Transverse colon (tissue), 4 donors: ENCODE results near the gene IRF2. TPM values are rescaled to one million over a fixed set of nuclear protein-coding genes. Genes with fewer than 3 reads are reported as not detected.

Source experiments
- DNase-seq: peaks from one replicate; pipeline ENCODE4 v3.0.0-alpha.2; 2019
- H3K27ac ChIP-seq, 4 donors: fragments of 200-600 bp; sonication (generic); 2 replicates each; pipeline ENCODE4 v1.5.1; 2016 to 2018; ENCODE audit warnings: inconsistent platforms in 4 of 4
- H3K27me3 ChIP-seq: fragments of 200-600 bp; sonication (generic); 2 replicates; pipeline ENCODE4 v1.5.1; 2017; ENCODE audit warnings: inconsistent platforms
- H3K36me3 ChIP-seq, 4 donors: fragments of 200-600 bp; sonication (generic); 2 replicates each; pipeline ENCODE4 v1.5.1; 2017 to 2019; ENCODE audit warnings: inconsistent platforms in 4 of 4
- H3K4me1 ChIP-seq, 4 donors: fragments of 200-600 bp; sonication (generic); 2 replicates each; pipeline ENCODE4 v1.5.1; 2017 to 2020; ENCODE audit warnings: inconsistent platforms in 4 of 4
- H3K4me3 ChIP-seq, 4 donors: fragments of 200-600 bp; sonication (generic); 1 replicate in 1 of 4; 2 replicates in 3 of 4; pipeline versions ENCODE4 v1.5.1 to v1.6.1; 2017 to 2019; ENCODE audit warnings: inconsistent platforms in 4 of 4
- H3K9me3 ChIP-seq, 2 donors: fragments of 200-600 bp; sonication (generic); 2 replicates each; pipeline ENCODE4 v1.5.1; 2017 to 2019; ENCODE audit warnings: inconsistent platforms in 2 of 2
- CTCF ChIP-seq, 5 experiments: fragments of 200-600 bp in 3 of 5; fragments of 450-650 bp in 2 of 5; sonication (generic) in 3 of 5; IDR thresholded peaks; 1 replicate in 2 of 5; 2 replicates in 3 of 5; pipeline ENCODE4 v1.5.1; 2016 to 2017; ENCODE audit warnings: antibody characterized with exemption in 5 of 5, inconsistent platforms in 3 of 5, mild to moderate bottlenecking in 2 of 5, moderate library complexity in 1 of 5
- EP300 ChIP-seq: sonication (generic); formaldehyde crosslinking; IDR thresholded peaks from one replicate; pipeline ENCODE4 v1.6.1; 2017; ENCODE audit warnings: antibody characterized with exemption, low read depth
- POLR2A ChIP-seq: fragments of 450-650 bp; IDR thresholded peaks from one replicate; pipeline ENCODE4 v1.6.1; 2016; ENCODE audit warnings: antibody characterized with exemption, mild to moderate bottlenecking, moderate library complexity
- POLR2AphosphoS5 ChIP-seq, 3 donors: sonication (generic); formaldehyde crosslinking; IDR thresholded peaks; one replicate each; pipeline ENCODE4 v1.6.1; 2016; ENCODE audit warnings: antibody characterized with exemption in 3 of 3
- WGBS, 2 donors: methylation state at CpG; one replicate each; pipeline ENCODE4 v1.1.5; 2018; ENCODE audit warnings: low coverage in 1 of 2; 5-methylcytosine and 5-hydroxymethylcytosine counted together
- in situ Hi-C, 4 donors: fragments of 200-750 bp; cut with MboI; loops; one replicate each; pipeline versions ENCODE4 v1.15.0 to v1.15.1; 2017; ENCODE audit warnings: low sequenced_read_pairs in 3 of 4, low pct_ligation_motif_present in 1 of 4, low pct_unique_long_range_greater_than_20kb in 1 of 4
- intact Hi-C: fragments of 100-400 bp; cut with DNase I; formaldehyde crosslinking; loops from one replicate; pipeline ENCODE4 v1.15.1; 2023; ENCODE audit warnings: low total_unique reads
- total RNA-seq, 4 donors: library from RNA; depleted of rRNA; stranded (reverse); fragments of >200 nt; gene quantifications; one replicate each; pipeline ENCODE4 v1.1.0, GENCODE V29; 2016

The IRF2 gene
- total RNA-seq, 4 donors from 2014 or later, result 15.3 to 85.3 (median 42.5) TPM

- 92 to 97% methylated on average over 5 of the region's 5 CpGs for WGBS, 2 donors
- intact Hi-C loops (no loop called here), in situ Hi-C loops (no loop called here)
- no peak for DNase-seq
- Histone ChIP-seq H3K4me3 (no peak overlapping the region), H3K27me3 (no peaks in the 10 kb centered on the region), H3K4me1 (peaks cover 0 to 10% (median 4%) of the 10 kb centered on the region in 4 donors), H3K27ac (no peak overlapping the region), H3K9me3 (no peaks in the 10 kb centered on the region), H3K36me3 (no peaks in the 10 kb centered on the region)
- TF ChIP-seq EP300 (no peak), POLR2A (no peak), CTCF (IDR thresholded peaks at IDR 0.05) (no peak), POLR2AphosphoS5 (IDR thresholded peaks at IDR 0.05) (no peak)
Measured at GRCh38 chr4:184511156-184511555, 36.8 kb upstream of the IRF2 start.

- in situ Hi-C loops (no loop called here), intact Hi-C loops (no loop called here)
- Histone ChIP-seq H3K9me3 (no peaks in the 10 kb centered on the region), H3K36me3 (no peaks in the 10 kb centered on the region), H3K4me3 (no peak overlapping the region), H3K4me1 (peaks cover 0 to 10% (median 4%) of the 10 kb centered on the region in 4 donors), H3K27ac (no peak overlapping the region), H3K27me3 (no peaks in the 10 kb centered on the region)
- no peak for TF ChIP-seq POLR2AphosphoS5 (IDR thresholded peaks at IDR 0.05)
- 72 to 97% methylated on average over 2 to 3 of the region's 3 CpGs for WGBS, 2 donors
- DNase-seq, result no peak
Measured at GRCh38 chr4:184510401-184510800, 36.1 kb upstream of the IRF2 start.

DNA sequence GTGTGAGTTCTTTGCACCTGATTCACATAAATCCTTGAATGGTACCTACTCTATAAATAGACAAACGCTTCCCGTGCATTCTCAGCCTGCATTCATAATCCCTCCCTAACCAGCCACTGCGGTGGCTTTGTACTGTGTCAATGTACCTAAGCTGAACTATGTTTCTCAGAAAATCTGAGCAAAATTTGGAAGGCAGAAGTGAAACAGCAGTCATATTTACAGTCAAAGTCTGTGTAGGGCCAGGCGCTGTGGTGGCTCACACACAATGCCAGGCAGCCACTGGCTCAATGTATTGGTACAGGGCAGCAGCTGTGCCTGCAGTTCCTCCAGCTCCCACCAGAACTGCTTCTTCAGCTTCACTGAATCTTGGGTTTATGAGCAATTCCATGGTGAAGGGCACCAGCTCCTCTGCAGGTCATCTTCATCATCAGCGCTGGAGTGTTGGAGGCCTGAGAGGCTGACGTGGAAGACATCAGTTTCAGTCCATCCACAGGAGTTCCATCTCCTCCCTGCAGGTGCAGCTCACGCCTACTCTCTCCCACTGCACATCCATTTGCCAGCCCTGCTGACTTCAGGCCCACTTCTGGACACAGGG is 32.3 kb upstream of the IRF2 start:
- intact Hi-C loops (no loop called here), in situ Hi-C loops (no loop called here)
- WGBS, 2 donors, result 65 to 67% methylated on average over 3 to 7 of the region's 7 CpGs
- Histone ChIP-seq H3K9me3 (no peaks in the 10 kb centered on the region), H3K4me1 (peaks cover 0 to 3% (median 0%) of the 10 kb centered on the region in 4 donors), H3K4me3 (no peak overlapping the region), H3K27me3 (no peaks in the 10 kb centered on the region), H3K27ac (peak overlapping the region in 1 of 4 donors; percentile 25), H3K36me3 (no peaks in the 10 kb centered on the region)
- TF ChIP-seq EP300, result no peak
- TF ChIP-seq POLR2AphosphoS5 (IDR thresholded peaks at IDR 0.05), result no peak
- no peak for TF ChIP-seq POLR2A
- TF ChIP-seq CTCF (IDR thresholded peaks at IDR 0.05), result peak in 2 of 5 experiments; percentile 18 to 21
- peak; percentile 38 for DNase-seq

DNA sequence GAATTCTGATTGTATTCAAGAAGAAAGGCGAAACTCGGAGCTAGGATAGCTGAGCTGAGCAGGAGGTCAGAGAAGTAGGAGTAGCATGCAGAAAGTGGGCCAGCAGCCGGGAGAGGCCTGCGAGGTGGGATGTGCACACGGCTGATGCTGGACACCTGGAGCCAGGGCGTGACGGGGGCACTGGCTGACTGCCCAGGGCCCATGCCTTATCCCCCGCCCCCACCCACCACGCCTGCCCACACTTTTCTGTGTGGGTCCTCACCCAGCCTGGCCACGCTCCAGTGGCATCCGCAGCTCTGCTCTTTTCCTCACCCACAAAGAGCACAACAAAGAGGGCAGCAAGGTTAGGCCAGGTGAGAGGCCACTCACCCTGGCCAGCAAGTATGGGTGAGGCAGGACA is 30.0 kb upstream of the IRF2 start:
- TF ChIP-seq POLR2A (no peak), EP300 (no peak)
- no peaks in the 10 kb centered on the region for H3K9me3 ChIP-seq

DNA sequence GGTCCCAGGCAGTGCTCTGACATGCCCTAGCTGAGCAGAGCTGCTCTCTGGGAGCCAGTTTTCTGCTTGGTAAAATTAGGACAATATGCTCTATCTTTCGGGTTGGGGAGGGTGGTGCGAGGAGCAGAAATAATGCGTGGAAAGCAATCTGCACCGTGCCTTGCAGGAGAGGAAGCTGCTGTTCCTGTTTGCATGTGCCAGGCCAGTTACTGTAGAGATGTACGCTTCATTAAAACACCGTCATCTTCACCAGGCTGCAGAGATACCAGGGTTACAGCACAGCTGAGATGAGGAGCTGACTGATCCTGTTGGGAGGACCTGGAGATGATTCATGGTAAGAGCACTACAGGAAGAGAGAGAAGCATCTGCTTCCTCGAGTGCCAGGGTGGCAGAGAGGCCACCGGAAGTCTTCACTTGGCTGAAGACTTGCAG is 29.5 kb upstream of the IRF2 start:
- Histone ChIP-seq H3K27me3 (no peaks in the 10 kb centered on the region), H3K9me3 (no peaks in the 10 kb centered on the region), H3K36me3 (no peaks in the 10 kb centered on the region), H3K4me1 (peaks cover 0 to 3% (median 0%) of the 10 kb centered on the region in 4 donors), H3K4me3 (no peak overlapping the region), H3K27ac (no peak overlapping the region)
- in situ Hi-C loops, result no loop called here
- no peak for DNase-seq
- intact Hi-C loops, result no loop called here
- no peak for TF ChIP-seq POLR2A
- no peak for TF ChIP-seq POLR2AphosphoS5 (IDR thresholded peaks at IDR 0.05)
- TF ChIP-seq EP300, result no peak
- TF ChIP-seq CTCF (IDR thresholded peaks at IDR 0.05), result no peak
- 40 to 61% methylated on average over 2 to 8 of the region's 8 CpGs for WGBS, 2 donors

More for the DNA sequence above, 30.0 kb upstream of the IRF2 start:
- Histone ChIP-seq H3K36me3 (no peaks in the 10 kb centered on the region), H3K4me1 (peaks cover 0 to 3% (median 0%) of the 10 kb centered on the region in 4 donors), H3K4me3 (no peak overlapping the region), H3K27me3 (no peaks in the 10 kb centered on the region), H3K27ac (no peak overlapping the region)
- intact Hi-C loops (no loop called here), in situ Hi-C loops (no loop called here)
- WGBS, 2 donors, result 81 to 92% methylated on average over 5 to 11 of the region's 11 CpGs
- DNase-seq, result no peak
